H9 (cell line): ENCODE data around the gene PBX1. TPM values are rescaled to one million over a fixed set of nuclear protein-coding genes. Genes with fewer than 3 reads are reported as not detected.
A peak's percentile ranks its signal among the peaks of the same experiment; 100 is the strongest.

Experiments
- DNase-seq: peaks from one replicate; pipeline ENCODE4 v3.0.0-alpha.2; 2017
- H2AFZ ChIP-seq: one replicate; pipeline ENCODE4 v1.6.1; 2013; ENCODE audit warnings: mild to moderate bottlenecking, low read length, control low read depth, moderate library complexity
- H2AK5ac ChIP-seq: 2 replicates; pipeline ENCODE4 v1.6.1; 2013; ENCODE audit warnings: low read length, control low read depth, mixed read lengths; ENCODE audit not compliant: insufficient read length
- H2BK120ac ChIP-seq: one replicate; pipeline ENCODE4 v1.6.1; 2013; ENCODE audit warnings: low read depth, mild to moderate bottlenecking, low read length, control low read depth, inconsistent platforms; ENCODE audit not compliant: poor library complexity, severe bottlenecking
- H2BK12ac ChIP-seq: 2 replicates; pipeline ENCODE4 v1.6.1; 2013; ENCODE audit warnings: low read length, control low read depth, mixed read lengths, low read depth; ENCODE audit not compliant: insufficient read length
- H2BK15ac ChIP-seq: 2 replicates; pipeline ENCODE4 v1.6.1; 2013; ENCODE audit warnings: low read depth, low read length, control low read depth
- H2BK20ac ChIP-seq: one replicate; pipeline ENCODE4 v1.6.1; 2013; ENCODE audit warnings: low read depth, mild to moderate bottlenecking, low read length, control low read depth, inconsistent platforms; ENCODE audit not compliant: poor library complexity, severe bottlenecking
- H2BK5ac ChIP-seq: 2 replicates; pipeline ENCODE4 v1.6.1; 2013; ENCODE audit warnings: low read length, control low read depth, mixed read lengths; ENCODE audit not compliant: insufficient read length
- H3K14ac ChIP-seq: 2 replicates; pipeline ENCODE4 v1.6.1; 2013; ENCODE audit warnings: low read length, control low read depth; ENCODE audit not compliant: insufficient read depth
- H3K18ac ChIP-seq: 2 replicates; pipeline ENCODE4 v1.6.1; 2013; ENCODE audit warnings: low read depth, mild to moderate bottlenecking, mixed read lengths, low read length, control low read depth; ENCODE audit not compliant: insufficient read length
- H3K23ac ChIP-seq: 2 replicates; pipeline ENCODE4 v1.6.1; 2013; ENCODE audit warnings: low read length, control low read depth, mixed read lengths, low read depth; ENCODE audit not compliant: insufficient read length
- H3K23me2 ChIP-seq: 2 replicates; pipeline ENCODE4 v1.6.1; 2013; ENCODE audit warnings: low read depth, mild to moderate bottlenecking, mixed read lengths, low read length, control low read depth; ENCODE audit not compliant: insufficient read length, poor library complexity, severe bottlenecking
- H3K27ac ChIP-seq: 2 replicates; pipeline ENCODE4 v1.5.1; 2013; ENCODE audit warnings: low read length, control low read depth, mixed read lengths, low read depth; ENCODE audit not compliant: insufficient read length
- H3K27me3 ChIP-seq: 2 replicates; pipeline ENCODE4 v1.6.1; 2013; ENCODE audit warnings: low read length, control low read depth, inconsistent platforms; ENCODE audit not compliant: insufficient read depth
- H3K4ac ChIP-seq: 2 replicates; pipeline ENCODE4 v1.6.1; 2013; ENCODE audit warnings: low read depth, mild to moderate bottlenecking, control low read depth, inconsistent platforms, low read length, moderate library complexity
- H3K4me1 ChIP-seq: 2 replicates; pipeline ENCODE4 v1.6.1; 2013; ENCODE audit warnings: low read length, control low read depth, inconsistent platforms; ENCODE audit not compliant: insufficient read depth
- H3K4me2 ChIP-seq: 2 replicates; pipeline ENCODE4 v1.6.1; 2013; ENCODE audit warnings: low read length, control low read depth, mixed read lengths; ENCODE audit not compliant: insufficient read length, insufficient read depth
- H3K56ac ChIP-seq: 2 replicates; pipeline ENCODE4 v1.6.1; 2013; ENCODE audit warnings: low read depth, mild to moderate bottlenecking, mixed read lengths, low read length, control low read depth; ENCODE audit not compliant: insufficient read length
- H3K79me1 ChIP-seq: 2 replicates; pipeline ENCODE4 v1.6.1; 2013; ENCODE audit warnings: low read depth, mild to moderate bottlenecking, moderate library complexity, low read length, control low read depth, inconsistent platforms; ENCODE audit not compliant: insufficient read depth, poor library complexity, severe bottlenecking
- H3K79me2 ChIP-seq: 2 replicates; pipeline ENCODE4 v1.6.1; 2013; ENCODE audit warnings: low read length, control low read depth, inconsistent platforms; ENCODE audit not compliant: insufficient read depth
- H3K9ac ChIP-seq: 2 replicates; pipeline ENCODE4 v1.6.1; 2013; ENCODE audit warnings: low read length, control low read depth, mixed read lengths; ENCODE audit not compliant: insufficient read length; ENCODE audit errors: extremely low read depth
- H3K9me3 ChIP-seq: one replicate; pipeline ENCODE4 v1.6.1; 2013; ENCODE audit warnings: low read depth, low read length, inconsistent platforms; ENCODE audit not compliant: control insufficient read depth
- H3T11ph ChIP-seq: one replicate; pipeline ENCODE4 v1.6.1; 2013; ENCODE audit warnings: mild to moderate bottlenecking, low read length, control low read depth, inconsistent platforms
- H4K20me1 ChIP-seq: one replicate; pipeline ENCODE4 v1.6.1; 2013; ENCODE audit not compliant: control insufficient read depth, insufficient read length, insufficient read depth
- H4K5ac ChIP-seq: 2 replicates; pipeline ENCODE4 v1.6.1; 2013; ENCODE audit warnings: low read depth, mild to moderate bottlenecking, mixed read lengths, low read length, control low read depth; ENCODE audit not compliant: insufficient read length
- H4K8ac ChIP-seq: replicated peaks from 2 replicates; pipeline ENCODE4 v1.6.1; 2013; ENCODE audit warnings: low read length, control low read depth, mixed read lengths, low read depth; ENCODE audit not compliant: insufficient read length
- H4K91ac ChIP-seq: 2 replicates; pipeline ENCODE4 v1.6.1; 2013; ENCODE audit warnings: low read depth, mild to moderate bottlenecking, moderate library complexity, mixed read lengths, low read length, control low read depth; ENCODE audit not compliant: insufficient read length
- H3K27ac Mint-ChIP-seq, 3 experiments: 2 replicates in 2 of 3; 3 replicates in 1 of 3; pipeline ENCODE4 v1.8.0; 2020 to 2021; ENCODE audit warnings: mixed read lengths in 3 of 3, mild to moderate bottlenecking in 1 of 3, moderate library complexity in 1 of 3
- H3K27me3 Mint-ChIP-seq: 2 replicates; pipeline ENCODE4 v1.8.0; 2021; ENCODE audit warnings: low read depth, mild to moderate bottlenecking, moderate library complexity, mixed read lengths
- H3K36me3 Mint-ChIP-seq, 3 experiments: 2 replicates in 2 of 3; 3 replicates in 1 of 3; pipeline ENCODE4 v1.8.0; 2020 to 2021; ENCODE audit warnings: low read depth in 3 of 3, mixed read lengths in 3 of 3; ENCODE audit not compliant: insufficient read depth in 1 of 3
- H3K4me1 Mint-ChIP-seq, 2 experiments: 2 replicates each; pipeline ENCODE4 v1.8.0; 2020; ENCODE audit warnings: mixed read lengths in 2 of 2
- H3K4me3 Mint-ChIP-seq, 2 experiments: 2 replicates in 1 of 2; 3 replicates in 1 of 2; pipeline ENCODE4 v1.8.0; 2020 to 2021; ENCODE audit warnings: mild to moderate bottlenecking in 2 of 2, mixed read lengths in 2 of 2, moderate library complexity in 1 of 2
- H3K9me3 Mint-ChIP-seq, 2 experiments: 2 replicates in 1 of 2; 3 replicates in 1 of 2; pipeline ENCODE4 v1.8.0; 2020; ENCODE audit warnings: mild to moderate bottlenecking in 2 of 2, mixed read lengths in 2 of 2, moderate library complexity in 1 of 2
- CTCF ChIP-seq: fragments of 200-600 bp; sonication (generic); conservative IDR thresholded peaks from 3 replicates; pipeline ENCODE4 v1.8.0; 2021; ENCODE audit warnings: antibody characterized with exemption, mild to moderate bottlenecking
- WGBS: extraction: QIAGEN DNeasy Blood & Tissue Kit; methylation state at CpG from one replicate; pipeline ENCODE4 v1.1.7; 2013; ENCODE audit warnings: missing lambda C conversion rate, low lambda C conversion rate, mixed read lengths; ENCODE audit not compliant: insufficient read length; ENCODE audit errors: extremely low coverage; 5-methylcytosine and 5-hydroxymethylcytosine counted together
- total RNA-seq: library from RNA; stranded (reverse); gene quantifications from 2 replicates; pipeline ENCODE4 v1.2.1, GENCODE V29; 2021

Gene PBX1
- total RNA-seq, 1 experiment from 2014 or later: 142 TPM

GRCh38 chr1:164628772-164629171 is 69.8 kb downstream of the PBX1 start:
- Histone ChIP-seq H4K5ac (no peak overlapping the region), H4K91ac (no peak overlapping the region), H2BK20ac (no peak overlapping the region), H3K4ac (no peak overlapping the region), H3K79me2 (peaks cover 3% of the 10 kb centered on the region; the same call in 1 of the 2 replicates), H3T11ph (no peak overlapping the region), H4K8ac (no peak overlapping the region), H3K14ac (no peak overlapping the region), H3K56ac (no peak overlapping the region), H3K18ac (no peak overlapping the region), H3K9me3 (no peaks in the 10 kb centered on the region), H3K23me2 (no peaks in the 10 kb centered on the region), H2BK15ac (no peak overlapping the region), H3K79me1 (peaks cover 6% of the 10 kb centered on the region), H2BK5ac (no peak overlapping the region), H3K27ac (no peak overlapping the region), H2BK120ac (no peak overlapping the region), H4K20me1 (no peaks in the 10 kb centered on the region), H3K23ac (no peak overlapping the region), H2AFZ (no peak overlapping the region), H3K4me1 (no peaks in the 10 kb centered on the region; the same call in 1 of the 2 replicates), H3K27me3 (no peaks in the 10 kb centered on the region), H2BK12ac (no peak overlapping the region), H2AK5ac (no peak overlapping the region), H3K4me2 (no peak overlapping the region), H3K9ac (no peak overlapping the region)
- peaks cover 53 to 59% of the 10 kb centered on the region in 2 experiments for H3K4me1 Mint-ChIP-seq
- no peak overlapping the region for H3K4me3 Mint-ChIP-seq
- no CpG with 5 or more reads among the region's 7 CpGs for WGBS
- 0 out of 7 replicates have a peak overlapping the region, but pooled peaks of 2 of the 3 experiments have one; percentile 11 to 17 for H3K27ac Mint-ChIP-seq
- no peaks in the 10 kb centered on the region for H3K9me3 Mint-ChIP-seq
- no peak for TF ChIP-seq CTCF
- peaks cover 6 to 22% (median 21%) of the 10 kb centered on the region in 3 experiments; a peak in 6 of 7 replicates for H3K36me3 Mint-ChIP-seq
- no peak for DNase-seq
- H3K27me3 Mint-ChIP-seq: no peaks in the 10 kb centered on the region
